ENCODE measurements around the gene LYAR. TPM values are rescaled to one million over a fixed set of nuclear protein-coding genes. Genes with fewer than 3 reads are reported as not detected.

LYAR gene
- total RNA-seq, 1 donor from 2014 or later, result 24.7 TPM

Other genes with a start within 250 kb of the LYAR start
- gene OTOP1, start 63.2 kb downstream of the LYAR start, total RNA-seq, result 0.33 TPM in 1 of 2 replicates, not detected in the other
- gene TMEM128, start 41.9 kb downstream of the LYAR start, total RNA-seq, result 26.7 and 28.4 TPM in 2 replicates
- 5.7 and 7.8 TPM in 2 replicates for gene ZBTB49, start 97 bp upstream of the LYAR start, total RNA-seq
- 23.7 and 24.5 TPM in 2 replicates for gene NSG1, start 96.9 kb upstream of the LYAR start, total RNA-seq

All from neural crest cell (in vitro differentiated cells).